ENCODE results near the gene CDC45.

DNA sequence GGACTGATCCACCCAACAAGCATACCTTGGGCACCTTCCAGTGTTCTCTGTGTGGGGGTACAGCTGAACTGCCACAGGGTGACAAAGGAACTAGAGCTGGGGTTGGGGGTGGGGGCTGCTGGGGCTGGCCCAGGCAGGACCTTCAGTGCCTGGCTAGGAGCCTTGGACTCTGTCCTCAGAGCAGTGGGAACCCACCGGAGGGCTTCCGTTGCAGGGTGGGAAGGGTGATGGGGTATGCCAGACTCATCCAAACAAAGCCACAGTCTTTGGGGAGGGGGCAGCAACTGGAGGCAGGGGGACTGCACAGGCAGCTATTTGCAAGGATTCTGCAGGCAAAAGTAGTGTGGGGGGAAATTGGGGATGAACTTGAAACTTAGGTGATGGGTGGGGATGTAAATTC, 80.2 kb downstream of the CDC45 start:
- TF ChIP-seq, protein P1, sequence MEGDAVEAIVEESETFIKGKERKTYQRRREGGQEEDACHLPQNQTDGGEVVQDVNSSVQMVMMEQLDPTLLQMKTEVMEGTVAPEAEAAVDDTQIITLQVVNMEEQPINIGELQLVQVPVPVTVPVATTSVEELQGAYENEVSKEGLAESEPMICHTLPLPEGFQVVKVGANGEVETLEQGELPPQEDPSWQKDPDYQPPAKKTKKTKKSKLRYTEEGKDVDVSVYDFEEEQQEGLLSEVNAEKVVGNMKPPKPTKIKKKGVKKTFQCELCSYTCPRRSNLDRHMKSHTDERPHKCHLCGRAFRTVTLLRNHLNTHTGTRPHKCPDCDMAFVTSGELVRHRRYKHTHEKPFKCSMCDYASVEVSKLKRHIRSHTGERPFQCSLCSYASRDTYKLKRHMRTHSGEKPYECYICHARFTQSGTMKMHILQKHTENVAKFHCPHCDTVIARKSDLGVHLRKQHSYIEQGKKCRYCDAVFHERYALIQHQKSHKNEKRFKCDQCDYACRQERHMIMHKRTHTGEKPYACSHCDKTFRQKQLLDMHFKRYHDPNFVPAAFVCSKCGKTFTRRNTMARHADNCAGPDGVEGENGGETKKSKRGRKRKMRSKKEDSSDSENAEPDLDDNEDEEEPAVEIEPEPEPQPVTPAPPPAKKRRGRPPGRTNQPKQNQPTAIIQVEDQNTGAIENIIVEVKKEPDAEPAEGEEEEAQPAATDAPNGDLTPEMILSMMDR (conservative IDR thresholded peaks at IDR 0.05 in 1 of 2, IDR thresholded peaks at IDR 0.05 in 1 of 2; ENCODE audit: low read depth in 1 of 2, low read length in 2 of 2): no peak
- no peak for TF ChIP-seq EZH2 (IDR thresholded peaks at IDR 0.05; ENCODE audit: low read length, missing control alignments)

Measured in fibroblast of lung (primary cell).